DMS153 (cell line): ENCODE data around the gene PIK3CA.
"Not testable (repeated sequence)": the region's sequence is repeated elsewhere in the genome, so short reads cannot be mapped to it uniquely, and the experiment has no call there.

ENCODE experiments used
- DNase-seq: peaks from one replicate; lab custom pipeline; 2025; lab: John Stamatoyannopoulos, UW

Gene PIK3CA

DNA sequence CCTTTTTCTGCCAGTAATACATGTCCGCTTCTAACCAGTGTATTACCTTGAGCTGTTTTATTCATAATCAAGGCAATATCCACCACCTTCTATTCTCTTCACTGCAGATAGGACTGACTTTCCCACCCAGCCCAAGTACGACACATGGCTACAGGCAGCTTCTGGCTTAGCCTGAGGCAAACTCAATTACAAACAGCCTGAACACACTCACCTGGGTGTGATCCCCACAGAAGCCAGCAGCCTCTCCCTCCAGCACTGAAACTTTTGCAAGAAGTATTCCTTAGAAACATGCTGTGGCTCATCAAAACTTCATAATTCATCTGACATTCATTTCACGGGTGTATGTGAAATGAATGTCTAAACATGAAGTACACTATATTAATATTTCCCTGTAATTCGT is 116.3 kb downstream of the PIK3CA start:
- no peak for DNase-seq

DNA sequence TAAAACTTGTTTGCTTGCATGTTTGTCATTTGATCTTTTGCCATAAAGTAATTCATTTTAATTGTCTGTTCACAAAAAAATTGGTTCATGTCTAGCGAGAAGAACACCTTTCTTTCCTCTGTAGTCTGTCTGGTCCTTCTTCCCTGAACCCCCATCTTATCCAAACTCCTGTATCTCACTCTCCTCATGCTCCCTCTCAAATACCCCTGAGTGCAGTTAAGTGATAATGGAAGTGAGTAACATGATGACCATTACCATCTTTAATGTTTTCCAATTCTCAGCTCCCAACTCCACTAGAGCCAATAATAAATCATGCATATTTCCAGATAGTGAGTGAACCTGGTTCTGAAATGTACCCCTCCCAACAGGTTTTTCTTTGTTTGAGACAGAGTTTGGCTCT is 116.9 kb downstream of the PIK3CA start:
- no peak for DNase-seq

DNA sequence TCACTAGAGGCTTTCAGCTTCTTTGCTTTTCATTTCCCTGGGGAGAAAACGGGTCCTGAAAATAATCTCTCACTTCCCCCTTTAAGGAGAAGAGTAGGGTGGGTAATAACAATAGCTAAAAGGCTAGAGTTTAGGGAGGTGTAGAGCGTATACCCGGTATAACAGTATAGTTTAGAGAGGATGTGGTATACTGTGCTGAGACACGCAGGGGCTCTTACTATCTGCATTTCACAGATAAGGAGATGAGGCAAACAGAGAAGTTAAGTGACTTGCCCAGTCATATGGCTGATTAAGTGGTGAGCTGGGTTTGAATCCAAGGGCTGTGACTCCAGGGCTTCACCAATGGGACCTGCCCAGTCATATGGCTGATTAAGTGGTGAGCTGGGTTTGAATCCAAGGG is 117.7 kb downstream of the PIK3CA start:
- DNase-seq, result no peak

DNA sequence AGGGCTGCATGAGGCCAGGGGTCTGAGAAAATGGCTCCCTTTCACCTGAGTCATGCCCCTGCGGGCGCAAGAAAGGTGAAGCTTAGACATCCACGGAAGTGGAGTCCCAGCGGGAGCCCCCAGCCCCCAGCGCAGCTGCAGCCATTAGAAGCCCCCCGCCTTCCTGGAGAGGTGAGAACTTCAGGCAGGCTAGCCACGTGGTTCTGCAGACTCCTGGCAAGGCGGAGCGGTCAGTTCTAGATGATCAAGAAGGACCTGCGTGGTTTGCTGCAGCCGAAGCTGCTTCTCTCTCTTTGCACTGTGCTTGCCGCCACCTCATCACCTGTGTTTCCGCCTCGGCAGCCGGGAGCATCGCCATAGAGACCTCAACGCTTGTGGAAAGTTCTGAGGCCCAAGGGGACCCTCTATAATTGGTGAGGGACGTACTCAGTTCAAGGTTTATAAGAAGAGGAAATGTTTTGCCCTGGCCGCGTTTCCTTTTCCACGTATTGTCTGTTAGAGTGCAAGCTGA is 118.6 kb downstream of the PIK3CA start:
- DNase-seq, result peak; percentile 18

DNA sequence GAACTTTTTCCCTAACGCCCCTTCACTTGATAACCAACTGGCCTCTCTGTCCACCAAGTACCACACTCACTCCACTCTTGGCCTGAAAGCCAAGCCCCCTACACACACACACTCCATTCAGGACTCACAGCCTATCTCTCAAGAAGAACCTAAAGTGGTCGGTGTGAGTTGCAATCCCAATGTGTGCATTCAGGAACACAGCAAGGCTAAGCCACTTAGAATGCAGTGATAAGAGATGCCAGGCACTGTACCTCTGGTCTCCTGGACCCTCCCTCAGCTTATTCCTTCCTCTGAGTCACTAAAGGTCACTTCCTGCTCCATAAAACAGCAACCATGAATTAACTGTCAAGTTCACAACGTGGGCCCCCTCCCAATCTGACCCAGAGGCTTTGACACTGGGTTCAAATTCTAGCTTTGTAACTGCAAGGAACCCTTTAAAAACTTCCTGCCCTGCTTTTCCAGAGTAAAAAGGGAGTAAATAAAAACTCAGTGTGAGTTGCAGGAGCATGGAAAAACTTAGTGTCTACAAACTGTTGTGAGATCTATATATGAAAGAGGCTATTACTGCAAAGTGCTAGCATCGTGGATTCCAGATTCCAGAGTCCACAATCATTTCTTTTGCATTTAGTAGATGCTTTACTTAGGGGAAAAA is 120.4 kb downstream of the PIK3CA start:
- no peak for DNase-seq

DNA sequence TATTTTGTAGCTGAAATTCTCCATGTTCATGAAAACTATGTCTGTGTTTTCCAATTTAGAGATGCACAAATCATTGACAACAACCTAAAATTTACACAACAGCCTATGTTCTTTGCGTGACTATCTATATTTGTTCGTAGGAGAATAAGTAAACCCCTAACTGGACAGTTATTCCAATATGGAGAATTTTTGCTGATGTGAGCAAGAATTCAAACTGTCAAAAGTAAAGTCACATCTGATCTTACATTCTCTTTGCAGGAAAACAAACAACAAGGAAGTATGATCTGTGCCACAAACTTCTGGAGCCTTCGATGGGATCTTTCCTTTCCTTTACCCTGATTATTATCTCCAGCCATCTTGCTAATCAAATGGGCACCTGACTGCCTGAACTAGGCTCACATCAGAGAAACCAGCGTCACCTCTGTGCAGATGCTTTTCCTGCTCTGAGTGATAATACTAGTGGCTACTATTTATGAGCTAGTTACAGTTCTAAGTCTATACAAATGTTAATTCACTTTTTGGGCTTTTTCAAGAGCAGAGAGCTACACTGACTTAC is 121.1 kb downstream of the PIK3CA start:
- no peak for DNase-seq

DNA sequence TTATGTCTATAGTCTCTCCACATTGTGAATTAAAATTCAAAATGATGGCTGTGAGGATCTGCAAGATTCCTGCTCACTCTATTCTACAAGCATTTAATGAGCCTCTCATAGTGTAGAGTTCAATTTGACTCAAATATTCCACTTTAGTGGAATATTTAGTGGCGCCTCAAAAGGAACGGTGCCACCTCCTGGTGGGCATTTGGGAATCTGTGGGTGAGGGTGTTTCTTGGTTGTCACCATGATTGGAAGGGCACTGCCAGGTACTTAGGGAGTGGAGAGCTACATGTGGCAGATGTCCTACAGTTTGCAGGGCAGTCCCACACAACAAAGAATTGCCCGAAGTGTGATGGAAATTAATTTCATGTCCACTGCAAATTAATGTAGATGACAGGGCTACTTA is 124.2 kb downstream of the PIK3CA start:
- no peak for DNase-seq

DNA sequence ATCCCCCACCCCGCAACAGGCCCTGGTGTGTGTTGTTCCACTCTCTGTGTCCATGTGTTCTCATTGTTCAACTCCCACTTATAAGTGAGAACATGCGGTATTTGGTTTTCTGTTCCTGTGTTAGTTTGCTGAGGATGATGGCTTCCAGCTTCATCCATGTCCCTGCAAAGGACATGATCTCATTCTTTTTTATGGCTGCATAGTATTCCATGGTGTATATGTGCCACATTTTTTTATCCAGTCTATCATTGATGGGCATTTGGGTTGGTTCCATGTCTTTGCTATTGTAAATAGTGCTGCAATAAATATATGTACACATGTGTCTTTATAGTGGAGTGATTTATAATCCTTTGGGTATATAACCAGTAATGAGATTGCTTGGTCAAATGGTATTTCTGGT is 126.3 kb downstream of the PIK3CA start:
- DNase-seq, result not testable (repeated sequence)

DNA sequence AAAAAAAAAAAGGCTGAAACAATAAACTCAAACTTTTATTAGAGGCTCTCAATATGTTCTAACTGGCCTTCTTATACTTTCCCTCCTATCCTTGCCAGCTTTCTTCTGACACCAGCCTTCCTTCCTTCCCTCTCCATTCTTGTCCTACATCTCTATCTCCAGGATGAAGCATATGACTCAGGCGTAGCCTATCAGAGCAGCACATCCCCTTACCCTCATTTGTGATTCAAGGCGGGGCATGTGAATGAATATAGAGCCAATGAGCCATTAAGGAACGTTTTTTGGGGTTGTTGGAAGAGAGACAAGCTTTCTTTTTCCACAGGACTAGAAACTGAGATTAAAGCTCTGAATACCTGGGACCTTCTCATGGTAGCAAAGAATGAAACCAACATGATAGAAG is 127.8 kb downstream of the PIK3CA start:
- no peak for DNase-seq

DNA sequence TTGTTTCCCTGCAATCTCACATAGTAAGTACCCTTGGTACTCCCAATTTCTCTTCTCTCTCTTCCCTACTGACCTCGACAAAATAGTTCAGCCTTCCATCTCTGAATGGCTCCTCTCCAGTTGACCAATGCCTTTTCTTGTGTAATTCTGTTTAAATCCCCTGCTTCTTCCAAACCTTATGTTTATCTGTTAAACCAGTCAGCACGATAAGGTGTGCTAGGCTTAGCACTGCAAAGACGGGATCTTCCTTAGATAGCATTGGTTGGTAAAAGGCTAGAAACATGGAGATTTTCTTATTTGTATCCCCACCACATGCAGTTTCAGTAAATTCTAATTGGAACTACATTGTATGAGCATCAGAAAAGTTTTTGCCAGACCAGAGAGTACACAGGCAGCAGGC is 128.6 kb downstream of the PIK3CA start:
- no peak for DNase-seq

DNA sequence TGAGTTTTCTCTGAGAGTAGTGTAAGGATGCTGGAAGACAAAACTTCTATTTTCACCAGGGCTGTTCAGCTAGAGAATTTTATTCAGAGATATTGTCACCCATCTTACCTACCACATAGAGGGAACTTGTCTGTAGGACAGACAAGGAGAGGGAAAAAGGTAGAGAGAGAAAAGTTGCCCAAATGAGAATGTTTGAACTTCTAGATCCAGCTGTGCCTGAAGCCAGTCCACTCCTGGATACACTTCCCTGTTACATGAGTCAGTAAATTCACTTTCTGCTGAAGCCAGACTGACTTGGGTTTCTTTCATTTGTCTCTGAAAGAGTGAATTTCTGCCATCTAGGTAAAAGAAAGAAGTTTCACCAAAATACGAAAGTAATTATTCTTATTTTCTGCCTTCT is 130.0 kb downstream of the PIK3CA start:
- DNase-seq, result no peak

DNA sequence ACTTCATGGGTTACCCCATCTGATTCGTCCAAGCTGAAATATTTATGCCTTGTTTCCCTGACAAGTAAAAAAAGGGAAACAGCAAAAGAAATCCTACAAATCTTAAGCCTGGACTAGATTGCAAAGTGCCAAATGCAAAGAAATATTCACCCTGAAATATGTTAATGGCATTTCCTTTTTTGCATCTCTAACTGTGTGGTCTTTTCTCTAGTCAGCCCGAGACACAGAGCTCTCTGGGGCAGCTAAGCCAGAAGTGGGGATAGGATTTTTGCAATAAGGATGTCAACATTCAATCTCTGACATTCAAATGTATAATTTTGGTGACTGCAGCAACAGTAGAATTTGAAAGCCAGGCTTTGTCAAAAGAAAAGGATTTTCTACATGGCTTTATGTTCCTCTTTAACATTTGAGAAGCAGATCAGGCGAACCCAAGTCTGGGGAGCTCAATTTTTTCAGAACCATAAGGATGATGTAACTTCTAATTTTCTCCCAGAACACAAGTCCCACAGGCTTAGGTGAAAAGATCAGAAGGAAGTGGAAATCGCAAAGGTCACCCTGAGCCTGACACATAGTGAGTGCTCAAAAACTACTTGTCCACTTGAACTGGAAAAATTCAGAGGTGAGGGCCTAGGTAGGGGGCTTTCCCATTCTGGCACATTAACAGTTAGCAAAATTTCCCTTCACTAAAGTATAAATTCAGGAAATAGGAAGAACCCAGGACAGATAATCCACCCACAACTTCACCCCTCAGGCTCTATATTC is 131.0 kb downstream of the PIK3CA start:
- DNase-seq, result no peak

DNA sequence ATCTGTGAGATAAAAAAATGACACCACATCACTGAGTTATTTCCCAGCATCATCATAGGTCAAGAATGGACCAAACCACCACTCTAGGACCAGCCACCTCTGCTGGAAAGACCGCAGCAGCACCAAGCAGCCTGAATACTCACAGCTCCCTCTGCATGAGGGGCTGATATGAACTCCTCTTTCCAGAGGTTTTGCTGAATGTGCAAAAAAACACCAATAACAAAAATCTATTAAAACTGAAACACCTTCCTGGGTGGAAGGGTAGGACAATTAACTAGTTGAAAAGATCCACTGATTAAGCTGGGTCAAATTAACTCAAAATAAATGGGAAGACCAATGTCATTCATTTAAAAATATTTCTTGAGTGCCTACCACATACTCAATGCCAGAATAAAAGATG is 131.7 kb downstream of the PIK3CA start:
- DNase-seq, result no peak

DNA sequence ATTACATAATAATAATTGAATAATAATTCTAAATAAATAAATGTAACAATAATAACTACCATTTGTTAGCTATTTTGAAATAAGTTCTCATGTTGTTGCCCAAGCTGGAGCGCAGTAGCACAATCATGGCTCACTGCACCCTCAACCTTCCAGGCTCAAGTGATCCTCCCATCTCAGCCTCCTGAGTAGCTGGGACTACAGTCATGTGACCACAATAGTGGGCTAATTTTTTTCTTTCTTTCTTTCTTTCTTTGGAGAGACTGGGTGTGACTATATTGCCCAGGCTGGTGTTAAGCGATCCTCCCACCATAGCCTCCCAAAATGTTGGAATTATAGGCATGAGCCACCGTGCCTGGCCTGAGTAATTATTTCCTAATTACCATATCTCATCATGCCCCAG is 133.7 kb downstream of the PIK3CA start:
- no peak for DNase-seq

DNA sequence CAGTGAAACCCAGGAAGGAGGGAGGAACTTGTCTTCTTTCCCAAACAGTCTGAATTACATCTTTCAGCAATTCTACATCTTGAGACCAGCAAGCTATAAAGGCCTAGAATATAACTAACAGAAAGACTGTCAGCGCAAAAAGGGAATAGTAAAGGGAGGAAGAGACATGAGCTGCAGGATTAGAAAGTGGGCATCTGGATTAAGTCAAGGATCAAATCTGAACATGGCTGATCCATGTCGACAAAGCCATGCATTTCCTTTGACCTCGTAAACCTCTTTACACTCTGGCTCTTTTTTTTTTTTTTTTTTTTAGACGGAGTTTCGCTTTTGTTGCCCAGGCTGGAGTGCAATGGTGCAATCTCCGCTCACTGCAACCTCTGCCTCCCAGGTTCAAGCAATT is 138.2 kb downstream of the PIK3CA start:
- DNase-seq, result no peak

DNA sequence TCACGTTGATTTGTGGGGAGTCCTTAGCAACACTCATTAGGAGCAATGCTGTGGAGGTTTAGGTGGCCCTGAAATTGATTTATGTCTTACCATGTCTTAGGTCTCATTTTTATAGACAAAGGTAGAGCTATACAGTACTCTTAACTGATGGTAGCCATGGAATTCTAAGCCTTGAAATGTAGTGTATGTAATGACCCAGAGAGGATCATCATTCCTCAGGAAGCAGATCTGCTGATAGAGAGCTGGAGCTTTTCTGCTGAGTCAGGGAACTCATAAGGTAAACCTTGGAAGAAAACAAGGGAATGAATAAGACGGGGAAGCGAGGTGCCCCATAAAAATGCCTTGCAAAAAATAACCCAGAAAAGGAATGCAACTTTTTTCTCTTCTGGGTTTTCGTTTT is 140.7 kb downstream of the PIK3CA start:
- no peak for DNase-seq

DNA sequence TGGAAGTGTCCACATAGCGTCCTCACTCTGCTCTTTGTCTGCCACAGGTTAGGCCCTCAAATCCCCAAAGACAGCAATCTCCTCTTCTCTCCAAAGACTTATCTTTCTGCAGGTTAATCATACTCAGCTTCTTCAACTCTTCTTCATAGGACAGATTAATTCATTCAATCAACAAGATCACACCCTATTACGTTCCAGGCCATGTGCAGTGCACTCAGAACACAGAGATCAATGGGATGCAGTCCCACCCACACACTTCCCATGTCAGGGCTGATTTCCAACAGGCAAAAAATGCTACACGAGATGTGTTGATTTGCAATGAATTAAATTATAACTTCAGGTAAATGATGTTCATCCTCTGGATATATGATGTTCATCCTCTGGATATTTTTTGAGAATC is 141.1 kb downstream of the PIK3CA start:
- no peak for DNase-seq
